Stimulated activated CD8-positive, alpha-beta memory T cell treated with anti-CD3 and anti-CD28 coated beads, Interleukin-4, amount 100 ng/mL, for 48 hours (primary cell): Measurements from ENCODE around the gene NR2F6.
A peak's percentile ranks its signal among the peaks of the same experiment; 100 is the strongest.

Experiments
- DNase-seq: peaks from one replicate; pipeline ENCODE4 v3.0.0-alpha.2; 2020

Gene NR2F6

DNA sequence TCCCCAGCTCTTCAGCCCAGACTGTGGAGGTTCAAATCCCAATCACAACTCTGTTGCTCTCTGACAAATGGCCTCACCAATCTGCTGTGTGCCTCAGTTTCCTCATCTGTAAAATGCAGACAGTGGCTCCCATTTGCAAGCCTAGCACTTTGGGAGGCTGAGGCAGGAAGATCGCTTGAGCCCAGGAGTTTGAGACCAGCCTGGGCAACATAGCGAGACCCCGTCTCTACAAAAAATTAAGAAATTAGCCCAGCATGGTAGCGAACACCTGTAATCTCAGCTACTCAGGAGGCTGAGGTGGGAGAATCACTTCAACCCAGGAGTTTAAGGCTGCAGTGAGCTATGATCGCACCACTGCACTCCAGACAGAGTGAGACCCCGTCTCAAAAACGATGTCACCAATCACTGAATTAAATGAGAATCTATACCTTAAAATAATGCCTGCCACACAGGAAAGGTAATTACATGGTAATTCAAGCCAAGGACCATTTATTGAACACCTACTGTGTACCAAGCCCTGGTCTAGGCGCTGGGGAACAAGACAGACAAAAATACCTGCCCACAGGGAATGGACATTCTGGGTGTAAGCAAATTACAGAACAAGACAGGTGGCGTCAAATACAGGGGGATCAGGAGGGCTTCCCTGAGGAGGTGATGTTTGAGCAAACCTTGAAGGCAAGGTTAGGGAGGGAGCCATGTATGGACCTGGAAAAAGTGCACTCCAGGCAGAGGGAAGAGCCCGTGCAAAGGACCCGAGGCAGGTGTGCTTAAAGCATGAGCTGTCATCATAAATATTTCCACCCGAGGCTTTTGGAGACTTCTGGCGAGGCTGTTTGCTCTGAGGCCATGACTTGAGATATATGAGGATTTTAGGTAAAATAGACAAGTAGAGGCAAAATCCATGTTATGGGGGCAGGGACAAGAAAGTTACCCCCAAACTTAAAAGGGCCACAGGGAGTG is 7.7 kb downstream of the NR2F6 start:
- DNase-seq, result no peak

DNA sequence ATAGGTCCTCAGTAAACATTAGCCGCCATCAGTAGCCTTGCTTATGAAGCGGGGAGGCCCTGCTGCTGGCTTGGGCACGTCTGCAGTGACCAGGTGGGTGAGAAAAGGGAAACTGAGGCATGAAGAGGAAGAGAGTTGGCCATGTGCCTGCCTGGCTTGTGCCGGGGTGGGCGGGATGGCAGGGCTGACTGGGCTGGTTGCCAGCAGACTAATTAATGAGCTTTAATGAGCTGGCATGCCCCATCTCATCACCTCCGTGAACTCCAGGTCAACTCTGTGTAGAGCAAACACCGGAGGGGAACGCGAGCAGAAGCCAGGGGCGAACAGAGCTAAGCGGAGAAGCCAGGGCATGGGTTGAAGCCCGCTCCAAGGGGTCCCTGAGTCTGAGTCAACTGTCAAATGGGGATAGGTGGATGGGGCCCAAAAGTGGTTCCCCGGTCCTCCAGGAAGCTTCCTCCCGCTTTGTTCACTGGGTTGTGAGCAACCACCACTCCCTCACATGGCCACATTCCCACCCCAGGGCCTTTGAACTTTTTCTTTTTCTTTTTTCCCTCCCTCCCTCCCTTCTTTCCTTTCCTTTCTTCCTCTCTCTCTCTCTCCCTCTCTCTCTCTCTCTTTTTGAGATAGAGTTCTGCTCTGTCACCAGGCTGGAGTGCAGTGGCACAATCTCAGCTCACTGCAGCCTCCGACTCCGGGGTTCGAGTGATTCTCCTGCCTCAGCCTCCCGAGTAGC is 8.7 kb downstream of the NR2F6 start:
- DNase-seq, result no peak

DNA sequence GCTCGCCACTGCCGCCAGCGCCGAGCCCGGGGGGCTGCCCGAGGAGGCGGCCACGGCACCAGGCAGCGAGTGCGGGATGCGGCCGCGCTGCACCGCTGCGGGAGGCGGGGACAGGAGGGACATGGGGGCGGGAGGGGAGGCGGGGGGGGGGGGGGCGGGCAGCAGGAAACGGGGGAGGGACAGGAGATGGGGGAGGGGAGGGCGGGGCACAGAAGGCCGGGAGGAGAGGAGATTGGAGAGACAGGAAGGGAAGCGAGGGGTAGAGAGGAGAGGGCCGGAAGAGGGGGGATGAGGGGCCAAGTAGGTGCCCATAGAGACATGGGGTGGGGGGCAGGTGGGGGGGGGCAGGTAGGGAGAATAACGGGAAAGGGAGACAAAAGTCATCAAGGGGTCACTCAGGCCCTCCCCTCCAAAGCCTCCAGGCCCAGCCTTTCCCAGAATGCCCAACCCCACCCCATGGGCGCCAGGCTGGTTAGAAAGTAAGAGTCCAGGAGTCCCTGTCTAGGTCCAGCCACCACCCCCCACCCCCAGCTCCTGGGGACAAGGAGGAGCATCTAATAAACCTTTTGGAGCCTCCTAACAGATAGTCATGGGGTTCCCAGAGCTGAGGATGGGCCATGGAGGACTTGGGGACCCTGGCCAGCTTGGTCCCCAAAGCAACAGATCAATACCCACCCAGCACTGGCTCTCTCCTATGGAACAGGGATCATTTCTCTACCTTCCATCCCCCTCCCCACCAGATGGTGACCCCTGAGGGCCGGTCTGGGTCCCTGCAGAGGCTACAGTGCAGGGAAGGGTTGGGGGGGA is 9.5 kb downstream of the NR2F6 start:
- no peak for DNase-seq

DNA sequence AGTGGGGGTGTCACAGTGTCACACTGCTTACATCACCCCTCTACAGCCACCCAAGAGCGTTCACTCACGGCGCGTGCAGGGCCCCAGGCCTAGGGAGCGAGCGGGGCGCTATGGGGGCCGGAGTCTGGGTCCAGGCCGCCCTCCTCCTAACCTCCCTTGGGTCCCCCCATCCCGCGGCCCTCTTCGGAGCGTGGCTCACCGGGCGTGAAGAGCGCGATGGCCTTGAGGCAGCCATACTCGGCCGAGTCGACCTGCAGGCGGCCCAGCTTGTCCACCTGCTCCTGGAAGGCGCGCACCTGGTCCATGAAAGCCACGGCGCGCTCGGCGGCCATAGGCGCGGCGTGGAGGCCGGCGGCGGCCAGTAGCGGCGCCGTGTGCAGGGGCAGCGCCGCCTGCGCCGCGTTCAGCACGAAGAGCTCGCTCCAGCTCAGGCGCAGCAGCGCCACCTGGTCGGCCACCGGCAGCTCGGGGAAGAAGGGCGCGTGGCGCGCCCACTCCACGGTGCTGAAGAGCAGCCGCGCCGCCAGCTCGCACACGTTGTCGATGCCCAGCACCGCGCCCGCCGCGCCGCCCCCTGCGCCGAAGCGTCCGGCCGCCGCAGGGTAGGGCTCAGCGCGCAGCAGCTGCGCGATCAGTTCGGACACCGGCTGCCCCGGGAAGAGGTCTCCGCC is 10.3 kb downstream of the NR2F6 start:
- peak; percentile 77 for DNase-seq

DNA sequence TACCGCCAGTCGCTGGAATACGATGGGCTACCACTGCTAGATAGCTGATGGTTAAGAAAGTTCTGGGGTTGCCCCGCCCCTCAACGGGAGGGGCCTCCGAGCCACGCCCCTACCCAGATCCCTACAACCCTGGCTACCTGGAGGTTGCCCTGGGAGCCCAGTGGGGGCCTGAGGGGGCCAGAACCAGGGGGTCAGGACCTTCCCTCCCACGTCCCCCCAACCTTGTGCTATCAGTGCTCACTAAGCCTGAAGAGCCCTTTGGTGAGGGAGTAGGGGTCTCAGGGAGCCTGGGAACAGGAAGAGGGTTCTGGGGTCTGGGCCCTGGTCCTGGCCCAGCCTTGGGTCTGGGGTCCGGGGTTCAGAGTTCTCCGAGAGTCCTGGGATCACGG is 10.8 kb downstream of the NR2F6 start:
- DNase-seq, result peak; percentile 82

DNA sequence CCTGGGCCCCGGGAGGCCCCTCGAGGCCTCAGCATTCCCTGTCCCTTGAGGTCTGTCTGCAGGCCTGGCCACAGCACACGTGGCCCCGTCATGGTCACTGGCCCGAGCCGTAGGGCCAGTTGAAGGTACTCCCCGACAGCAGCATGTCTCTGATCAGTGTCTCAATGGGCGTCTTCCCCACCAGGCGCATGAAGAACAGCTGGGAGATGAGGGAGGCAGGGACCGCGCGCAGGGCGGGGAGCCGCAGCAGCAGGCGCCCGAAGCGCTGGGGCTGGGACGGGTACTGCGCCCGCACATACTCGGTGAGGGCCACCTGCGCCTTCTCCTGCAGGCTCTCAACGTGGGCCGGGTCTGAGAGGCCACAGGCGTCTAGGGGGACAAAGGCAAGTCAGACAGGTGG is 13.5 kb downstream of the NR2F6 start:
- DNase-seq, result no peak

DNA sequence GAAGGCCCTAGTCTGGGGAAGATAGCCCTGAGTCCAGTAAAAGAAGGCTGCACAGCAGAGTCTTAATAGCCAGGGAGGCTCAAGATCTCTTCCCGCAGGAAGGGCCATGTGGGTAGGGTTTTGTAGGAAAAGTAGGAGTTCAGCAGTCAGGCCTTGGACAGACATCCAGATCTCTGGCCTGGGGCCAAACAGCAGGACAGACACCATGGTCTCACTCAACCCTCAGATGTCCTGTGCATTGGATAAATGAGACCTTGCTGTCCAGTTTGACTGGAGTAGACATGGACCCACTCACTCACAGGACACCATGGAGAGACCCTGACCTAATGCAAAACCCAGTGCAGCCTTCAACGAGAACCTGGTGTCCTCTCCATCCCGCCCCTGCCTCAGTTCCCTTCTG is 15.8 kb downstream of the NR2F6 start:
- DNase-seq, result no peak

DNA sequence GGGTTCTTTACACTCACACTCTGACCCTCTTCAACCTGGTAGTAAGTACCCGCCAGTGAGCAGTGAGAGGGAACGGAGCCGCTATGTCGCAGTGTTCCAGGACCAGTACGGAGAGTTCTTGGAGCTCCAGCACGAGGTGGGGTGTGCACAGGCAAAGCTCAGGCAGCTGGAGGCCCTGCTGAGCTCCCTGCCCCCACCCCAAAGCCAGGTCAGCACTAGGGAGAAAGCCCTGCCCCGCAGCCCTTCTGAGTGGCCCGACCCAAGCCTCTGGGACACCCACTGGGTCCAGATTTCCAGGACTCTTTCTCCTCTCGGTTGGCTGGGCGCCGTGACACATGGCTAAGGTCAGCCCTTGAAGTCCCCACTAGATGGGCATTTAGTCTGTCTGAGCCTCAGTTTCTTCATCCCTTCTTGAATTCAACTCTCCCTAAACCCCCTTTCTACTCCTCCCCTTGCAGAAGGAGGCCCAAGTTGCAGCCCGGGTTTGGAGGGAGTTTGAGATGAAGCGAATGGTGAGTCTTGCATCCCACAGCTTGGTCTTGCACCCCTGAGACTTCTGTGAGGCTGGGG is 17.8 kb downstream of the NR2F6 start:
- DNase-seq, result no peak

DNA sequence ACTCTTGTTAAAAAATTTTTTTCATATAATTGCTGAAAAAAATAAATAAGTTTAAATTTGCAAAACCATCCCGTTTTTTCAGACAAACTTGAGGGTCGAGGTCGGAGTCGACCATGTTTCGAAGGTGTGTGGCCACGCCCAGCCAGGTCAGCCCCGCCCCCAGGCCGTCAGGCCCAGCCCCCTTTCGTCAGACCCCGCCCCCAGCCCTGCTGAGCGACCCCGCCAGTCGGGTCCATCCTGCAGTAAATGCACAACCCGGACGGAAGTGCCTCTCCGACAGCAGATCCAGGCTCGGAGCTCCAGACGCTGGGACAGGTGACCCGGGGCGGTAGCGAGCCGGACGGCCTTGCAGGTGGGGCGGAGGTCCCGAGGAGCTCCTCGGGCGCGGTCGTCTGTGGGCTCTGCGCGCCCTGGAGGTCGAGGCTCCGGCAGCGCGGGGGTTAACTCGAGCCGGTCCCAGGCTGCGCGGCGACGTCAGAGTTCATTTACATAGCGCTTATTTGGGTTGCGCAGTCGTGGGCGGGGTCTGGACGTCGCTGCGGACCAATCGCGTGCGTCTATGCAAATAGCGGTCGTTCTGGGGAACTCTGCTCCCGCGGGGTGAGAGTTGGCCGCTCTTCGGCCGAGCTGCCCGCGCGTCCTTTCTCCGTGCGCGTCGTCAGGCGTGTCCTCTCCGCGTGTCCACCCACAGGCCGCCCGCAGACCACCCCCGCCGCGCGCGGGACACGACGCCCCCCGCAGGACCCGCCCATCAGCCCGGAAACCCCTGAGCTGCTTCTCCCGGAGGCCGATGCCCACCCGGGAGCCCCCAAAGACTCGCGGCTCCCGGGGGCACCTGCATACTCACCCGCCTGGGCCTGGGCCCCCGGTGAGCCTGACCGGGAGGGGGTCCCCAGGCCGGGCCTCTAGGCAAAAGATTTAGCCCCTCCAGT is 19.5 kb downstream of the NR2F6 start, which contains the start of gene OCEL1:
OCEL1 (plus strand) TSS at position 225 of the 932 bp plus-strand sequence; CDS start at position 247, 22 bp downstream.
- peak; percentile 98 for DNase-seq

DNA sequence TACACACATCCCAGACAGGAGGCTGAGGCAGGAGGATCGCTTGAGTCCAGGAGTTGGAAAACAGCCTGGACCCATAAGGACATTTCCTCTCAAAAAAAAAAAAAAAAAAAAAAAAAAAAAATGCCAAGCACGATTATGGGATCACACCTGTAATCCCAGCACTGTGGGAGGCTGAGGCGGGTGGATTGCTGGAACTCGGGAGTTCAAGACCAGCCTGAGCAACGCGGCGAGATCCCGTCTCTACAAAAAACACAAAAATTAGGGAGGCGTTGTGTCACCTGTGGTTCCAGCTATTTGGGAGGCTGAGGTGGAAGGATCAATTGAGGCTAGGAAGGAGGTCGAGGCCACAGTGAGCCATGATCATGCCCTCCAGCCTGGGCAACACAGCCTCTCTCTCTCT is 20.7 kb downstream of the NR2F6 start:
- DNase-seq, result no peak

DNA sequence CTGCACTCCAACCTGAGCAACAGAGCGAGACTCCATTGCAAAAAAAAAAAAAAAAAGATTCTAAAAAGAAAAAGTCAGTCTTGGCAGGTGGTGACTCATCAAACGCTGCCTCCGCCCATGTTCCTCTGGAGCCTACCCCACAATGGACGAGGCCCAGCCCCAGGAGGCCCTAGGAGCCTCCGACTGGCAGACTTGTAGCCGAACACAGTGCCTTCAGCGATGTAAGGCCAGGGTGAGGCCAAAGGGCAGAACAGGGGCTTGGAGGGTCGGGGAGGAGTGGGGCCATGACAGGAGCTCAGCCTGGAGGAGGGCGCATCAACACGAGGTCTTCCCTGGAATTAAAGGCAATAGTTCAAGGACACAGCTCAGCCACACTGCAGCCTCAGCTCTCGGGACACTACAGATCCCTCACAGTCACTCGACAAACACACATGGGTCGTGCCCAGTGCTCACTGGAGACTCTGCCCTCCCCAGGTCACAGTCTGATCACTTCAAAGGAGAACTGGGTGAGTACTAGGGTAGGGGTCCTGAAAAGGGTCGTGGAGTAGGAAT is 25.4 kb downstream of the NR2F6 start:
- no peak for DNase-seq

DNA sequence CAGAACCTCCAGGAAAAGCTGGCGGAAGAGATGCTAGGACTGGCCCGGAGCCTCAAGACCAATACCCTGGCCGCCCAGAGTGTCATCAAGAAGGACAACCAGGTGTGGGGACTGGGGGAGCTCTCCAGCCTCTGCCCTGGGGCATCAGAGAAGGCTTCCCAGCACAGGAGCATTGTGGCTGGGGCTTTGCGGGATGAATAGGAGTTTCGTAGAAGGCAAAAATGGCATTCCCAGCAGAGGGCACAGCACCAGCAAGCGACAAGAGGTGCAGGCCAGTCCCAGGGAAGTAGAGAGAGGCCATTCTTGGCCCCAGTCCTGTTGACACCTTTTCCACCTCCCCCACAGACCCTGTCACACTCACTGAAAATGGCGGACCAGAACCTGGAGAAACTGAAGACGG is 26.4 kb downstream of the NR2F6 start:
- no peak for DNase-seq

DNA sequence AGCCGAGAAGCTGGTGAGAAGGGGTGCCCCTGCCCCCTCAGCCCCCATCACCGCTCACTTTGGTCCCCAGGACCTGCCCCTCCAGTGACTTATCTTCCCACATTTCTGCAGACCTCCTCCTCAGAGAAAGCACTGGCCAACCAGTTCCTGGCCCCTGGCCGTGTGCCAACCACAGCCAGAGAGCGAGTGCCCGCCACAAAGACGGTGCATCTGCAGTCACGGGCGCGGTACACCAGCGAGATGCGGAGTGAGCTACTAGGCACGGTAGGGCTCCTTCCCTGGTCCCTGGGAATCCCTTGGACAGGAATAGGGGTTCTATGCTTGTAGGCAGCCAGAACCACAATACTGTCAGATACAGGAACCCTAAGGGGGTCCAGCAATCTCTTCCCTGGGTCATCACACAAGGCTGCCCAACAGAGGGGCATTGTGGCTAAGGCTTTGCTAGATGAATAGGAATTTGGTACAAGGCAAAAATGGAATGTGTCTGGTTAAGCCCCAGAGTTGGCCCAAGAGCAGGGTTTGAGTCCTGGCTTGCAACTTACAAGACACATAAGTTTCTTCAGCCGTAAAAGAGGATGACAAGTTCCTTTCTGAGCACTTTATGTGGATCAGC is 29.6 kb downstream of the NR2F6 start:
- DNase-seq, result no peak

DNA sequence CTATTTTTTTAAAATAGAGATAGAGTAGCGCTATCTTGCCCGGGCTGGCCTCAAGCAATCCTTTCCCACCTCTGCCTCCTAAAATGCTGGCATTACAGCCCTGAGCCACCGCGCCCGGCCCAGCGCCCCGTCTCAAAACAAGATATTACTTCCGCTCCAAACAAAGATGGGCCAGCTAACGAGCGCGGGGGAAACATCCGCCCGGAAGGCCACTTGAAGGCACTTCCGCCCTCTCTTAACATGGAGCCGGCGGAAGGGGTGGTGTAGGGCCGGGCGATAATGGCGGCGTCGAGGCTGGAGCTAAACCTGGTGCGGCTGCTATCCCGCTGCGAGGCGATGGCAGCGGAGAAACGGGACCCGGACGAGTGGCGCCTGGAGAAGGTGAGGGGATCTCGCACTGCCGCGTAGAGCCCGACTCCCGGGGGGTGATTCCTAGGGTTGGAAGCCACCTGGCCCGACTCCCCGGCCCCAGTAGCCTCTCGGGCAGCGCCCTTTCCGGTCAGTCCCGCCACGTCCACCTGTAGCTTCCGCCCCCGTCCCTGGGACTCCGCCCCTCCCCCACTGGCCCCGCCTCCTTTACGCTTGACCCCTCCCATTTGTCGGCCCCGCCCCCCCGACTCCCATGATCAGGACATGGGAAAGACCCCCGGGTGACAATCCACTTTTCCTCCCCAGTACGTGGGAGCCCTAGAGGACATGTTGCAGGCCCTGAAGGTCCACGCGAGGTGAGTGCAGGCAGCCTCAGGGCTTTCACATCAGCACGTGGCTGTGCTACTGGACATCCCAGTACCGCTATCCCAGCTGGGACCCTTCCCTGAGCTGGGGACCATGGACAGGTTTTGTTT is 30.4 kb downstream of the NR2F6 start, which contains the start of gene USE1:
USE1 (plus strand) TSS at position 231 of the 845 bp plus-strand sequence; CDS start at position 280, 49 bp downstream.
- DNase-seq, result peak; percentile 88

DNA sequence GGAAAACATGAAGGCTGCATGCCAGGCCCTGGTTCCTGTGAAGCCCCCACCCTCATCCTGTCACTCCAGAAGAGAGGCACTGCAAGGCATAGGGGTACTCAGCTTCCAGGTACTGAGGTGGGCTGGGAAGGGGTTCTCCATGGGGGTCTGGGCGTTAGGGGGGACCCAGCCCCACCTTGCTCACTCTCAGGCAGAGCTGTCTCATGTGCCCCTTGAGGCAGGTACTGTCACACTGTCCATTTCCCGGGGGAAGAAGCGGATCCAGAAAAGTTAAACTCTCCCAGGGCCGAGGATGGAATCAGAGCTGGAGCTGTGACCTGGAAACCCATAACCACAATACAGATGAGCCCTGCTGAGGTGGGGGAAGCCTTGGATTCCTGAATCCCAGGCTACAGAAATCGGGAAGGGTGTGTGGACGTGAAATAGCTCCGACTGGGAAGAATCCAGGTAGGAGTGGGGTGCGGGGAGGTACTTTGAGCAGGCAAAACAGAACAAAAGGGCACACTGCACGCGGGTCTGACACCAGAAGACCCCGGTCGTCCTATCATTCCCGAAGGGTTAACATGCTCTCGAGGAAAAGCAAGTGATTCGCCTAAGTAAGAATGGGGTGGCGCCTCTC is 31.1 kb downstream of the NR2F6 start:
- DNase-seq, result no peak

DNA sequence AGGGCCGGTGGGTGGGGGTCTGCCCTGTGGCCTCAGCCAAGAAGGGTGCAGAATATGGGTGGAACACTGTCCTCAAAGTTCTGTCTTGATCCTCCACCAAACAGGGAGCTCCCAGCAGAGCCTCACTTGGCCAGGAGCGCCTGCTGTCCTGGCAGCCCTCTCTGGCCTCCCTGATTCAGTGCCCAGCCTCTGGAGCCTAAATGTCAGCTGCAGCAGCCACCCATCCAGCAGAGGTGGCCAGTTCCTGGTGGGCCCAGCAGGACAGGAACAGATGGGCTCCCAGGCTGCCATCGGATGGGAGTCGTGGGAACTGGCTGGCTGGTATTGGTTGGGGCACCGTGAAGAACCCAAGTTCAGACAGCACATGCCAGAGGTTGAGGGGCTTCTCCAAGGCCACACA is 32.4 kb downstream of the NR2F6 start:
- no peak for DNase-seq

DNA sequence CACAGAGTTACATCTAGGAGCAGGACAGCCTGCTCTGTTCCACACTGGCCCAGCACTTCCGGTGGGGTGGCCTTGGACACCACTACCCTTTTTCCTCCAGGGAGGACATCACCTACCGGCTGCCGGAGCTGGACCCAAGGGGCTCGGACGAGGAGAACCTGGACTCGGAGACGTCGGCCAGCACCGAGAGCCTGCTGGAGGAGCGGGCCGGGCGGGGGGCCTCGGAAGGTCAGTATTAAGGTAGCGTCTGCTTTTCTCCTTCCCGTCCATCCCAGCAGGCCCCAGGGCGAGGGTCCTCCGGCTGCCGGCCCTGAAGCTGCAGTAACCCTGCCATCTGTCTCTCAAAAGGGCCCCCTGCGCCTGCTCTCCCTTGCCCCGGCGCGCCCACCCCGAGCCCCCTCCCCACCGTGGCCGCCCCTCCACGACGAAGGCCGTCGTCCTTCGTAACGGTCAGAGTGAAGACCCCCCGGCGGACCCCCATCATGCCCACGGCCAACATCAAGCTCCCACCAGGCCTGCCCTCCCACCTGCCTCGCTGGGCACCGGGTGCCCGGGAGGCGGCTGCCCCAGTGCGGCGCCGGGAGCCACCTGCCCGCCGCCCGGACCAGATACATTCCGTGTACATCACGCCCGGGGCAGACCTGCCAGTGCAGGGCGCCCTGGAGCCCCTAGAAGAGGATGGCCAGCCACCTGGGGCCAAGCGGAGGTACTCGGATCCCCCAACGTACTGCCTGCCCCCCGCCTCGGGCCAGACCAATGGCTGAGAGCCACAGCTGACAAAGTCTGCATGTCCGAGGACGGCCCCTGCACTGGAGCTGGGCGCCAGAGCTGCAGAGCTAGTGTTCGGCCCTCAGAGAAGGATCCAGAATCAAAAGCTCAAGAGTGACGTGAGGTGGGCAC is 33.9 kb downstream of the NR2F6 start:
- no peak for DNase-seq

DNA sequence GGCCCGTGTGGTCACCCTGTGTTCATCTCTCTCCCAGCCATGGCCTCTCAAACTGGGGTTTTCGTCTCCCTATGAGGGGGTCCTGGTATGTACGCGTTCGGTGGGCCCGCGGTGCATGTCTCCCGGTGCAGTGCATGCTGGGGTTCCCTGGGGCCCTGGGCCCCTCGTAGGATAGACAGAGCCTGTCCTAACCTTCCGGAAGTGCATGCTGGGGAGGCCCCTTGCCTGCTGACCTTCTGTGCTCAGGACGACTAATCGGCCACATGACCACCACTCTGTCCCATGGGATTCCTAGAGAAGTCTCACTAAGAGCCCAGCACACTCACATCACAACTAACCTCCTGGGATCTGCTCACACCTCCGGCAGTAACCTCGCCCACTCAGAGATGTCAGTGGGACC is 35.4 kb downstream of the NR2F6 start:
- DNase-seq, result no peak
